GM19463 (cell line): Measurements from ENCODE around the gene DOHH.
"Not testable (repeated sequence)": the region's sequence is repeated elsewhere in the genome, so short reads cannot be mapped to it uniquely, and the experiment has no call there.

ENCODE experiments used
- ATAC-seq: cut with Tn5 transposase; IDR thresholded peaks from one replicate; pipeline ENCODE4 v1.9.1; 2021; ENCODE audit warnings: mild to moderate bottlenecking, moderate library complexity; ENCODE audit not compliant: unreplicated experiment

The DOHH gene

GRCh38 chr19:3520166-3521103 lies 20.0 kb upstream of the DOHH start:
- ATAC-seq, result no peak

DNA sequence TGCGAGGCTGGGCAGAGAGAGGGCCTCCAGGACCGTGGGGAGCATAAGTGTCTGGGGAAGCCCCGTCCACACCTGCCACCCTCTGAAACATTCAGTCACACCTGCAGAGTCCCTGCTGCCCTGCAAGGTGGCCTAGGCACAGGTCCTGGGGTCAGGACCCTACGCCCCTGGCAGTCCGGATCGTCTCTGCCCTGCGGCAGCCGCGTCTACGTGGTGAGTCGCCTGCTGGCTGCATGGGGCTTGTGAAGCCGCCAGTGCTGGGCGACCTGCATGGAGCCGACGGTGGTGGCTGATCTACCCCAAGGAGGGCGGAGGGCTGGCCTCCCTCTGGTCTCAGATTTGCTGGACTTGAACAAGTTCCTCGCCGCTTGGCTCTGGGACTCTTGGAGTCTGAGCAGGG lies 18.7 kb upstream of the DOHH start:
- no peak for ATAC-seq

DNA sequence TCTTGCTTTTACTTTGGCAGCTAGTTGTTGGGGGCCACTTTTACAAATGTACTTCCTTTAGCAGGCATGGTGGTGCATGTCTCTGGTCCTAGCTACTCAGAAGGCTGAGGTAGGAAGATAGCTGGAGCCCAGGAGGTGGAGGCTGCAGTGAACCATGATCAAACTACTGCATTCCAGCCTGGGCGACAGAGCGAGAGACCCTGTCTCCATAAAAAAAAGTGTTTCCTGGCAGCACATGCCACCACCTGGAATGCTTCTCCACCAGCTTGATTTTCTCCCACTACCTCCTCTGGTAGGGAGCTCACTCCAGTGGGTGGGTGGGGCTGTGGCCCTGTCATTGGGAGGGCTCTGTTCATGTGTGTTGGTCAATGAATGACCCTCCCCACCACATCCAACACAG lies 18.2 kb upstream of the DOHH start:
- no peak for ATAC-seq

- no peak for ATAC-seq
These were observed 17.8 kb upstream of the DOHH start for GRCh38 chr19:3518255-3518654.

- ATAC-seq, result no peak
These were observed 17.2 kb upstream of the DOHH start for GRCh38 chr19:3517638-3518037.

DNA sequence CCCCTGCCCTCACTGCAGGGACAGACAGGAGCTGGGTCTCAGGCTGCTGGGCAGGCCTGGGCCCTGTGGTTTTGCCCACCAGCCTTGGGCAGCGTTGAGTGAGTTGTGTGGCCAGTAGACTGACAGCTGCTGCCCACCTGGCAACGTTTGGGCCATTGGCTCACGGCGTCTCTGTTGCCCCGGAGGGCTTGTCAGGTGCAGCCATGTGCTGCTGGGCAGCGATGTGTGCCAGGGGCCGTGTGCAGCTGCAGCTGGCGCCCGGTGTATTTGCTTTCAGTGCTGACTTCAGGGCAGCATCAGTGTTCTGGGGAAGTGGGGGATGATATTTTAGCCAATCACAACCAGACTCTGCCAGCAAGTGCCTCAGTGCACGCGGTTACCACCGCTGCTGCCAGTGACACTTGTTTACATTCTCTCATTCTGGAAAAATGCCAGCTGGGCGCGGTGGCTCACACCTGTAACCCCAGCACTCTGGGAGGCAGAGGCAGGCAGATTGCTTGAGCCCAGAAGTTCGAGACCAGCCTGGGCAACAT lies 16.3 kb upstream of the DOHH start:
- ATAC-seq, result no peak

- ATAC-seq, result no peak
These were observed 15.5 kb upstream of the DOHH start for GRCh38 chr19:3515891-3516422.

- no peak for ATAC-seq
These were observed 14.5 kb upstream of the DOHH start for GRCh38 chr19:3514930-3515329.

GRCh38 chr19:3513229-3514140 lies 13.0 kb upstream of the DOHH start:
- no peak for ATAC-seq

DNA sequence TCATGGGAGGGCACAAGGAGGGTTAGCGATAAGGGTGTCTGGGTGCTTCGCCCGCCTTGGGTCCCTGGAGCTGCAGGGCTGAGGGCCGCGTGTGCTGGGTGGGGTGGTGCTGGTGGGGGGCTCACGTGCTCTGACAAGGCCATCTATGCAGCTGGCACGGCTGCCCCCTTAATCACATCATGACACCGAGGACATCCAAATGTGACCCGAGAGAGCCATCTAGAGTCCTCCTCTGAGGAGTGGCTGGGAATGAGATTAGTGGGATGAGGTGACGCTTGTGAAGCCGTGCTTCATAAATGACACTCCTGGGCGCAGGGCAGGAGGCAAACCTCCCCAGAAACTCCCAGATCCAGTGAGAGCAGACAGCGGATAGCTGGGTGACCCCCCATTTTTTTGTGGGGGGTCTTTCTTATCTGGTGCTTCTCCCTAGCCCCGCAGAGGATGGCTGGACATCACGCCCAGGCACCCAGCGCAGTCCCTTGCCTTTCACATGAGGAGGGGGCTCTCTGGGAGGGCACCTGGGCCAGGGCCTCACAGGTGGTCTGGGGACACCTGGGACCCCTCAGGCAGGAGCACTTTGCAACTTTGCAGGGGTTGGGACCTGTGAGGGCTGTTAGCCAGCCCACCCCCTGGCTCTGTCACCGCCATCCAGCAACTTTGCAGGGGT lies 12.2 kb upstream of the DOHH start:
- ATAC-seq, result no peak

GRCh38 chr19:3511506-3512251 lies 11.2 kb upstream of the DOHH start:
- no peak for ATAC-seq

- no peak for ATAC-seq
These were observed 10.3 kb upstream of the DOHH start for GRCh38 chr19:3510727-3511126.

- no peak for ATAC-seq
These were observed 9.1 kb upstream of the DOHH start for GRCh38 chr19:3509566-3509989.

GRCh38 chr19:3508771-3509535 lies 8.5 kb upstream of the DOHH start:
- ATAC-seq, result no peak

DNA sequence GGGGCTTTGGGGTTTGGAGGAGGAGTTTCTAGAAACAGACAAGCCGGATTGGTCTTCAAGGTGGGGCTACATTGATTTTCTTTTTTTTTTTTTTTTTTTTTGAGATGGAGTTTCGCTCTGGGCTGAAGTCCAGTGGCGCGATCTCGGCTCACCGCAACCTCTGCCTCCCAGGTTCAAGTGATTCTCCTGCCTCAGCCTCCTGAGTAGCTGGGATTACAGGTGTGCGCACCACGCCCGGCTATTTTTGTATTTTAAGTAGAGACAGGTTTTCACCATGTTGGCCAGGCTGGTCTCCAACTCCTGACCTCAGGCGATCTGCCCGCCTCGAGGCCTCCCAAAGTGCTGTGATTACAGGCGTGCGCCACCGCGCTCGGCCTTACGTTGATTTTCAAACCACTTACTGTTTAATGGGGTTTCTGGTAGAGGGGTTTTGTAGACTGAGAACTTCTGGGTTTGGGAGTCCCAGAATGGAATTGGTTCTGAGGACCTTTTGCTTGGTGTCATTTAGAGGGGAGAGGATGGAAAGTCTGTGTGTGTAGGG lies 7.7 kb upstream of the DOHH start:
- not testable (repeated sequence) for ATAC-seq

- no peak for ATAC-seq
These were observed 7.1 kb upstream of the DOHH start for GRCh38 chr19:3507371-3508120.

GRCh38 chr19:3506384-3507340 lies 6.2 kb upstream of the DOHH start:
- ATAC-seq, result no peak
